ENCODE results near the gene SAMD1.

- TF ChIP-seq CTCF (IDR thresholded peaks at IDR 0.05) = no peak
- no peak for TF ChIP-seq ZFX (IDR thresholded peaks at IDR 0.05; ENCODE audit: borderline replicate concordance)
Measured at GRCh38 chr19:14039181-14039580, 51.4 kb downstream of the SAMD1 start.
